Effector memory CD8-positive, alpha-beta T cell (primary cell): ENCODE results near the gene MYL7.

Source experiments
- ATAC-seq: fragments of 150-1000 bp; cut with Tn5 transposase; replicated peaks from 2 replicates; pipeline ENCODE4 v1.10.0; 2021; ENCODE audit warnings: mild to moderate bottlenecking, moderate library complexity
- DNase-seq, 3 experiments: peaks; one replicate each; pipeline ENCODE4 v3.0.0; 2021
- H3K27ac Mint-ChIP-seq, 2 donors: one replicate each; pipeline ENCODE4 v1.8.0; 2022; ENCODE audit warnings: mild to moderate bottlenecking in 2 of 2, mixed read lengths in 2 of 2, moderate library complexity in 2 of 2
- H3K27me3 Mint-ChIP-seq, 2 donors: one replicate each; pipeline ENCODE4 v1.8.0; 2022; ENCODE audit warnings: mixed read lengths in 2 of 2
- H3K36me3 Mint-ChIP-seq: one replicate; pipeline ENCODE4 v1.8.0; 2022; ENCODE audit warnings: mild to moderate bottlenecking, moderate library complexity, mixed read lengths; ENCODE audit not compliant: insufficient read depth
- H3K4me1 Mint-ChIP-seq, 2 donors: one replicate each; pipeline ENCODE4 v1.8.0; 2022; ENCODE audit warnings: low read depth in 2 of 2, mixed read lengths in 2 of 2
- H3K4me3 Mint-ChIP-seq, 2 donors: one replicate each; pipeline ENCODE4 v1.8.0; 2022; ENCODE audit warnings: mild to moderate bottlenecking in 2 of 2, mixed read lengths in 2 of 2, moderate library complexity in 2 of 2
- H3K9me3 Mint-ChIP-seq, 2 donors: one replicate each; pipeline ENCODE4 v1.8.0; 2022; ENCODE audit warnings: mixed read lengths in 2 of 2

MYL7 gene

GRCh38 chr7:44159824-44160630, 18.9 kb upstream of the MYL7 start:
- H3K9me3 Mint-ChIP-seq, result no peaks in the 10 kb centered on the region
- H3K4me3 Mint-ChIP-seq, result no peak overlapping the region
- DNase-seq, result no peak
- peaks cover 12 to 25% of the 10 kb centered on the region in 2 donors for H3K27me3 Mint-ChIP-seq
- H3K36me3 Mint-ChIP-seq, result no peaks in the 10 kb centered on the region
- no peak overlapping the region for H3K27ac Mint-ChIP-seq
- no peaks in the 10 kb centered on the region for H3K4me1 Mint-ChIP-seq
- no peak for ATAC-seq

- ATAC-seq (no peak), DNase-seq (no peak)
- Mint-ChIP-seq H3K4me3 (no peak overlapping the region), H3K9me3 (no peaks in the 10 kb centered on the region), H3K27ac (no peak overlapping the region), H3K27me3 (peaks cover 12 to 25% of the 10 kb centered on the region in 2 donors), H3K4me1 (no peaks in the 10 kb centered on the region), H3K36me3 (no peaks in the 10 kb centered on the region)
These were observed 17.9 kb upstream of the MYL7 start for GRCh38 chr7:44158873-44159631.

GRCh38 chr7:44158096-44158872, 17.2 kb upstream of the MYL7 start:
- Mint-ChIP-seq H3K27me3 (peaks cover 12 to 25% of the 10 kb centered on the region in 2 donors), H3K4me1 (no peaks in the 10 kb centered on the region), H3K27ac (no peak overlapping the region), H3K9me3 (no peaks in the 10 kb centered on the region), H3K4me3 (no peak overlapping the region), H3K36me3 (no peaks in the 10 kb centered on the region)
- ATAC-seq, result no peak
- DNase-seq, result no peak

GRCh38 chr7:44157116-44158080, 16.3 kb upstream of the MYL7 start:
- ATAC-seq (no peak), DNase-seq (no peak)
- Mint-ChIP-seq H3K4me1 (no peaks in the 10 kb centered on the region), H3K4me3 (no peak overlapping the region), H3K9me3 (no peaks in the 10 kb centered on the region), H3K36me3 (no peaks in the 10 kb centered on the region), H3K27ac (no peak overlapping the region), H3K27me3 (peaks cover 7 to 19% of the 10 kb centered on the region in 2 donors)

DNA sequence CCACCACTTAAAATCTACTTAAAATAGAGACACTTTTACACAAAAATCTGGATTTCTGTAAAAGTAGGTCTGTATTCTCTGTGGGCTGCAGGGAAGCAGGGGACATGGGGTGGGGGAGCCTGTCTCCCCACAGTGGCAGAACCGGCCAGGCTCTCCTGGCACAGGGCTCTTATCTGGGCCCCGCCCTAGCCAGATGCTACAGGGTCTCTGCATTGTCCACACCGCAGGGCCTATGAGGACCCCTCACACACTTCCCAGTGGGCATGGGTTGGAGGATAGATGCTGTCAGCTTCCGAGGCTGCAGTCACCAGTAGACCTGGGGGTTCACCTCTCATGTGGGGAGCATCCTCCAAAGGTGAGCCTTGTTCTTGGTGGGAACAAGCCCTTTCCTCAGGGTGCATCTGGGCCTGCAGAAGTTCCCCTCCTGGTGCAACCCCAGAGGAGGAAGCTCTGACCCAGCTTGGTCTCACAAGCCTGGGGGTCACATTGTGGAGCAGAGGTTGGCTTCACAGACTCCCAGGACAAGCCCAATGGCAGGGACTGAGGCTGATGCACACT, 15.4 kb upstream of the MYL7 start:
- Mint-ChIP-seq H3K27ac (no peak overlapping the region), H3K4me1 (no peaks in the 10 kb centered on the region), H3K36me3 (no peaks in the 10 kb centered on the region), H3K27me3 (peaks cover 0 to 13% of the 10 kb centered on the region in 2 donors), H3K9me3 (no peaks in the 10 kb centered on the region), H3K4me3 (no peak overlapping the region)
- no peak for DNase-seq
- no peak for ATAC-seq

- no peak overlapping the region for H3K4me3 Mint-ChIP-seq
- H3K4me1 Mint-ChIP-seq, result no peaks in the 10 kb centered on the region
- no peak overlapping the region for H3K27ac Mint-ChIP-seq
- peaks cover 0 to 13% of the 10 kb centered on the region in 2 donors for H3K27me3 Mint-ChIP-seq
- no peak for DNase-seq
- H3K9me3 Mint-ChIP-seq, result no peaks in the 10 kb centered on the region
- H3K36me3 Mint-ChIP-seq, result no peaks in the 10 kb centered on the region
- no peak for ATAC-seq
These were observed 14.4 kb upstream of the MYL7 start for GRCh38 chr7:44155191-44156185.

GRCh38 chr7:44154703-44155102, 13.6 kb upstream of the MYL7 start:
- Mint-ChIP-seq H3K27me3 (peaks cover 0 to 13% of the 10 kb centered on the region in 2 donors), H3K9me3 (no peaks in the 10 kb centered on the region), H3K4me3 (no peak overlapping the region), H3K4me1 (no peaks in the 10 kb centered on the region), H3K27ac (no peak overlapping the region), H3K36me3 (no peaks in the 10 kb centered on the region)
- DNase-seq (no peak), ATAC-seq (no peak)

GRCh38 chr7:44153948-44154335, 12.8 kb upstream of the MYL7 start:
- Mint-ChIP-seq H3K36me3 (no peaks in the 10 kb centered on the region), H3K4me3 (no peak overlapping the region), H3K27ac (no peak overlapping the region), H3K27me3 (peaks cover 0 to 13% of the 10 kb centered on the region in 2 donors), H3K4me1 (no peaks in the 10 kb centered on the region), H3K9me3 (no peaks in the 10 kb centered on the region)
- ATAC-seq (no peak), DNase-seq (no peak)

- no peaks in the 10 kb centered on the region for H3K36me3 Mint-ChIP-seq
- no peak overlapping the region for H3K27ac Mint-ChIP-seq
- H3K27me3 Mint-ChIP-seq, result peaks cover 0 to 13% of the 10 kb centered on the region in 2 donors
- no peaks in the 10 kb centered on the region for H3K9me3 Mint-ChIP-seq
- DNase-seq (no peak), ATAC-seq (no peak)
- no peak overlapping the region for H3K4me3 Mint-ChIP-seq
- no peaks in the 10 kb centered on the region for H3K4me1 Mint-ChIP-seq
These were observed 12.1 kb upstream of the MYL7 start for GRCh38 chr7:44152971-44153947.

DNA sequence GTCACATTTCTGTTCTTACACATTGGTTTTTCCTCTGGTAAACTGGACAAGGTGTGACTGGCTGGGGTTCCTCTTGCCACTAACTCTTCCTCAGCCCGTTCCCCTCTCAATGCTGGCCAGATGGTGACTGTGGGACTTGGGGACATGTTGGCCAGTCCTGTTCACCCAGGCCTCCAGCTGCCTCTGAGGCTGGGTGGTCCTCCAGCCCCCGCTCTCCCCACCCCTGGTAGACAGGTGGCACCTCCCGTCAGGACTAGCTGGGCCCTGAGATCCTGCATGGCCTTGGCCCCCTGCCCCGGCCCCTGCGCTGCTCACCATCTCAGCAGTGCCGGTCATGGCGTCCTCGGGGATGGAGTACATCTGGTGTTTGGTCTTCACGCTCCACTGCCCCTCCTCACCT, 10.8 kb upstream of the MYL7 start:
- Mint-ChIP-seq H3K36me3 (no peaks in the 10 kb centered on the region), H3K27ac (no peak overlapping the region), H3K9me3 (no peaks in the 10 kb centered on the region), H3K4me3 (no peak overlapping the region), H3K27me3 (peaks cover 0 to under 1% of the 10 kb centered on the region in 2 donors), H3K4me1 (no peaks in the 10 kb centered on the region)
- ATAC-seq (no peak), DNase-seq (no peak)
